ENCODE data around the gene FAM168B.
"Not testable (repeated sequence)": the region's sequence is repeated elsewhere in the genome, so short reads cannot be mapped to it uniquely, and the experiment has no call there.

FAM168B gene

DNA sequence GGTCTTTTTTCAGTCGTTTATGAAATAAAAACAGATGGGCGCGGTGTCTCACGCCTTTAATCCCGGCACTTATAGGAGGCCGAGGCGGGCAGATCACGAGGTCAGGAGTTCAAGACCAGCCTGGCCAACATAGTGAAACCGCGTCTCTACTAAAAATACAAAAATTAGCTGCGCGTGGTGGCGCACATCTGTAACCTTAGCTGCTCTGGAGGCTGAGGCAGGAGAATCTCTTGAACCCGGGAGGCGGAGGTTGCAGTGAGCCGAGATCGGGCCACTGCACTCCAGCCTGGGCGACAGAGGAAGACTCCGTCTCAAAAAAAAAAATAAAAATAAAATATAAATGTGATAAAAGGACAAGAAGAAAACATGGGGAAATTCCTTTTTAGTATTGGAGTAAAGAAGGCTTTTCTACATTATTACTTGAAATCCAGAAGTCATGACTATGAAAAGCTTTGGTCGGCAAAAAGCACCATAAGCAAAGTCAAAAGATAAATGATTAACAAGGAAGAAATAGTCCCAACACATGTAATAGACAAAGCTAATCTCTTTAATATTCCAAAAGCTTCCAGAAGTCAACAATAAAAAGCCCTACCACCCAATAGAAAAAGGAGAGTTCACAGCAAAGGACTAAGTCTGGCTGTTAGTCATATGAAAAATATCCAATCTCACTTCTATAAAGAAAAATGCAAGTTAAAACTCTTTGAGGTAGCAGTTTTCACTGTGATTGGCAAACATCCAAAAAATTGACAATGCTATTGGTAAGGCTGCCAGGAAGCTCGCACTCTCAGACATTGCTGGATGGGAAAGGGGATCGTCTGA lies 1.4 kb upstream of the FAM168B start:
- DNase-seq, result no peak

- peak; percentile 12 for DNase-seq
These were observed 619 bp upstream of the FAM168B start for GRCh38 chr2:131093696-131094462.

- DNase-seq, result no peak
These were observed 728 bp downstream of the FAM168B start for GRCh38 chr2:131092458-131093005.

- no peak for DNase-seq
These were observed 7.6 kb downstream of the FAM168B start for GRCh38 chr2:131085646-131086045.

DNA sequence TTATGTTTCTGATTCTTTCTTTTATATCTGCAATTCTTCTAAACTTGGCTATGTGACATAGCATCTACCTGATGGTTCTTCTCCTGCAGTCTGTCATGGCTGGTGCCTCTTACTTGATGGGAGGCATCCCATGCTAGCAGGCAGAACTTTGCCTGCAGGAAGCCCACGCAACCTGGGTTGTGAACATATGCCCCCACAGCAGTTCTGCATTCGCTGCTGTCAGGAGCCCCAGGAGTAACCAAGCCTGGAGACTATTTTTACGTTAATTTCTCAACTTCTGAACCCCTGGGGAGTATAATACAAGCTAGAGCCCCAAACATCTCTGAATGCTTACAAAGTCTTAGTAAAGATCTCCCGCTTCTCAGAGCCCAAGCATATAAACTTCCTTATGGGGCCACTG lies 12.1 kb downstream of the FAM168B start:
- no peak for DNase-seq

GRCh38 chr2:131079931-131080330 lies 13.3 kb downstream of the FAM168B start:
- DNase-seq, result not testable (repeated sequence)

- no peak for DNase-seq
These were observed 15.3 kb downstream of the FAM168B start for GRCh38 chr2:131077966-131078365.

- DNase-seq, result no peak
These were observed 15.9 kb downstream of the FAM168B start for GRCh38 chr2:131077182-131077846.

GRCh38 chr2:131076707-131077106 lies 16.6 kb downstream of the FAM168B start:
- no peak for DNase-seq

DNA sequence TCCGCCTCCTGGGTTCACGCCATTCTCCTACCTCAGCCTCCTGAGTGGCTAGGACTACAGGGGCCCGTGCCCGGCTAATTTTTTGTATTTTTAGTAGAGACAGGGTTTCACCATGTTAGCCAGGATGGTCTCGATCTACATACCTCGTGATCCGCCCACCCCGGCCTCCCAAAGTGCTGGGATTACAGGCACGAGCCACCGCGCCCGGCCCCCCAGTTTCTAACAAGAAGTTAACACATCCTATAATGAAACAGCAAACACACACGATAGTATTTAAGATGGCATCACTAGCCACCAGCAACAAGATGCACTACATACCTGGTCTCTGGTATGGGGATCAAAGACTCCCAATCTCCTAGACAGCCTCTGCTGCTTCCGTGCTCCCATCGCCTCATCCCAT lies 17.7 kb downstream of the FAM168B start:
- not testable (repeated sequence) for DNase-seq

DNA sequence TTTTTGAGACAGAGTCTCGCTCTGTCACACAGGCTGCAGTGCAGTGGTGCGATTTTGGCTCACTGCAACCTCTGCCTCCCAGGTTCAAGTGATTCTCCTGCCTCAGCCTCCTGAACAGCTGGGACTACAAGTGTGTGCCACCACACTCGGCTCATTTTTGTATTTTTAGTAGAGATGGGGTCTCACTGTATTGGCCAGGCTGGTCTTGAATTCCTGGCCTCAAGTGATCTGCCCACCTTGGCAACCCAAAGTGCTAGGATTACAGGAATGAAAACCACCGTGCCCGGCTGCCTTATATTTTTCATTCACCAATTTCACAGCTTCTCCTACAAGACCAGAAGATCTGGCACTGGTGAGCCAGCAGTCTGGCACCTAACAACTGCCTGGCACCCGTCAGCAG lies 25.1 kb downstream of the FAM168B start:
- not testable (repeated sequence) for DNase-seq

GRCh38 chr2:131067465-131068125 lies 25.7 kb downstream of the FAM168B start:
- no peak for DNase-seq

GRCh38 chr2:131064589-131065512 lies 28.4 kb downstream of the FAM168B start:
- no peak for DNase-seq

- DNase-seq, result no peak
These were observed 29.6 kb downstream of the FAM168B start for GRCh38 chr2:131063501-131064283.

DNA sequence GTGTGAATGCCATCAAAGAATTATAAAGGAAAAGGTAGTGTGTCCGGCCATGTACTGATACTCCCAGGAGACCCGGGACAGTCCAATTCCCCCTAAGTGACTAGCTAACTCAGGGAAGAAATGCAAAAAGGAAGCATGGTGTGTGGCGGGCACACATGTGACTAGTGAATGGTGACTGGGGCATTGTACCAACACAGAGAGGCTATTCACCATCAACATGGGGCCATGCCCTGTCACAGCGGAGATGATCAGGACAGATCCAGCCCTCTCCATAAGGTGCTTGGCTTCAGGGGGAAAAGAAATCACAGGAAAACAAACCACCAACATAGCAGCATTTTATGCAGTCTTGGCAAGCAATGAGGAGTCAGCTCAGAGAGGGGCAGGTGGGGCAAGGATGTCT lies 34.3 kb downstream of the FAM168B start:
- no peak for DNase-seq

DNA sequence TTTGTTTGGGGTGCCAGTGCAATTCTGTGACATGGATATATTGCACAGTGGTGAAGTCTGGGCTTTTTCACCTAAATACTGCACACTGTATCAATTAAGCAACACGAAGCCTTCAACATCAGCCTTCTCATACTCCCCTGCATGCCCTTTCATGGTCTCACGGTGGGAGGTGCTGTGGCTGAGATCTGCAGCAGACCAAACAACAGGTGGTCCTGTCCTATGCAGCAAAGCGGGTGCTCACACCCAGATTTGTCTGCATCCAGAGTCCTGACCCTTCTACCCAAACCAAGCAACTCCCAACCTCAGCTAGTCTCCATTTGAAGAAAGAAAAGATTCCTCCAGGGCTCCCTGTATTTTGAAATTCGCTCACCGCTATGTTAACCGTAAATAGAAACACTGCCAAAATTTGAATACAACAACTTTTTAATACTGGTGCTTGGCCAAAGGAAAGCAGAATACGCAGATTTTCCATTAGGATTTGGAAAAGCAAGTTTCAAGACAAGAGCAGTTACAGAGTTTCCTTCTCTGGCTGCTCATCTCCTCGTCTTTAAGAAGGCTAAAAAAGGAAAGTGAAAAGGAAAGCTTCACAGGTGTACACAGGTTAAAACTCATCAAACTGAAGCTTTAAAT lies 34.9 kb downstream of the FAM168B start:
- no peak for DNase-seq

DNA sequence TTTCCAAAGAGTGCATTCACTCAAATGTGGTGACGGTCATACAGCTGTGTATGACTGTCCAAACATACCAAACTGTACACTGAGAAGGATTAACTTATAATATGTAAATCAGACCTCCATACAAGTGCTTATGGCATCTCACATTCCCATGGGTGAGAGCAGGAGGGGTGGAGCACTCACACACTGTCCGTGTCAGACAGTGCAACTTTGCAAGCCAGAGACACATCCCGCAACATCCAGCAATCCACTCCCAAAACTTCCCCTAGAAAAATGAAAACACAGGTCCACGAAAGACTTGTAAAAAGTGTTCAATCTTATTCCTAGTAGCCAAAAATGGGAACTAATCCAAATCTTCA lies 36.4 kb downstream of the FAM168B start:
- DNase-seq, result no peak

DNA sequence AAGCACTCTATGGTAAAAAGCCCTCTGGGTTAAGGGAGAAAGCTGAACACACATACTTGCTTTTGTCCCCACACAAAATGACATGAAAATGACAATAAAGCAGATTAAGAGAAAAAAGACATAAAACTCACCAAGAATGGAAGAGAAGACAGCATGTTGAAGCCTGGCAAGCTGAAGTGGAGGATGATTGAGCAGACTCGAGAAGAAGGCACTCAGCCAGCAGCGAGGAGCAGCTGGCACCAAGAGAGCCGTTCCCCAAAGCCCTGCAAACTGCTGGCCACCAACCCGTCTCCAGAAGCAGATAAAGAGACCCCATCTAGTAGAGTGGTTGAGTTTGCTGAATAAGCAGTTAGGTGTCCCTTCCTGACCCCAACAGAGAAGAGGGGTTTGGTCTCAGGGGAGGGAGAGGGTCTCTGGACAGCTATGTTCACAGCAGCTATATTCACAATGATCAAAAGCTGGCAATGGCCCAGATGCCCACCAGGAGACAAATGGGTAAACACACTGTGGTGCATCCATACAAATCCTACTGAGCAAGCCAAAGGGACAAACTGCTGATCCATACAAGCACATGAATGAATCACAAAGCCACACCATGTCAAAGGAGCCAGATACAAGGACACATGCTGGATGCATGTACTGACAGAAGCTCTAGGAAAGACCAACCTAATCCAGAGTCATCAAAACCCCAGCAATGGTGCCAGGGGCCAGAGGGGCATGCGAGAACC lies 36.9 kb downstream of the FAM168B start:
- no peak for DNase-seq

DNA sequence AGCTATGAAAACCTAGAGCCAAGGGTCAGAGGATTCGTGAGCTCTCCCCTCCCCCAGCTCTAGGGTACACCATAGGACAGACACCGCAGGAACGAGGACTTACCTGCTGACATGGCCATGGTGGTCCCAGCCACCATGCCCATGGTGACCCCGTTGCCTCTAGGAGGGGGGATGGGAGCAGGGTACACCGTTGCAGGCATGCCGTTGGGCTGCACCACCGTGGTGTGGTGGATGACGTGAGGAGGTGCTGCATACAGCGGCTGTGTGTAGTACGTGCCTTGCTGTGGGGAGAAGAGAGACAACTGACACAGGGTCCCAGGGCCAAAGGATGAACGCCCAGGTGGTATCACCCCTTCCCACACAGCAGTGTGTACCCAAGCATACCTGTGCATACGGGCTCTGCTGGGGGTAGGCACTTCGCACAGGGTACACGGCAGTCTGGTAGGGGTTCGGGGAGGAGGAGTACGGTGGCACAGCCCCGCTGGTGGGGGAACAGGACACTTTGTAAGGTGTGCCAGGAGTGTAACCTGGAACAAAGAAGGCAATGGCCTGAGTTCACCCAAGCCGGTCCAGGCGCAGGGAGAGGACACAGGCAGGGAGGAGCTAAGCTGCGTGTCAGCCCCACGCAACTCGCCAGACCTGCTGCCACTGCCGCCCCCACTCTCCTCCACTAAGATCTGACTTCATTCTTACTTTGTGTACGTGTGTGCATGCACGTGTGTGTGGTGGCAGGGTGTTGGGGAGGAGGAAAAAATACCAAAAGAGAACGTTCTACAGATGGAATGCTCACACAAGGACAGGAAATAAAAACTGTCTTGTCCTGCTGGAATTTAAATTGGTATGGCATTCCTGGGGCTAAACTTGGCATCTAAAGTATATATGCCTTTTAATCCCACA lies 37.8 kb downstream of the FAM168B start:
- DNase-seq, result no peak

All from stimulated activated CD4-positive, alpha-beta T cell treated with anti-CD3 and anti-CD28 coated beads, Interleukin-12 subunit alpha, Interleukin-12 subunit beta, amount 100 ng/mL, for 4 hours (primary cell).